Fibroblast of lung (primary cell): ENCODE data around the gene UBR4. TPM values are rescaled to one million over a fixed set of nuclear protein-coding genes. Genes with fewer than 3 reads are reported as not detected.

Experiments used
- DNase-seq, 2 donors: peaks; one replicate each; pipeline versions ENCODE4 v3.0.0 to v3.0.0-alpha.2; 2010; ENCODE audit warnings: low read depth in 2 of 2
- H2AFZ ChIP-seq: 2 replicates; pipeline ENCODE4 v1.5.1; 2012; ENCODE audit warnings: low read length, control low read depth, inconsistent platforms
- H3K27ac ChIP-seq: 2 replicates; pipeline ENCODE4 v1.5.1; 2011; ENCODE audit warnings: low read length, control low read depth; ENCODE audit not compliant: insufficient read depth
- H3K27me3 ChIP-seq: 2 replicates; pipeline ENCODE4 v1.5.1; 2011; ENCODE audit warnings: mild to moderate bottlenecking, low read length; ENCODE audit not compliant: control insufficient read depth, insufficient read depth
- H3K36me3 ChIP-seq: 2 replicates; pipeline ENCODE4 v1.5.1; 2011; ENCODE audit warnings: low read length; ENCODE audit not compliant: control insufficient read depth, insufficient read depth
- H3K4me1 ChIP-seq: 2 replicates; pipeline ENCODE4 v1.5.1; 2011; ENCODE audit warnings: low read length; ENCODE audit not compliant: control insufficient read depth, insufficient read depth; ENCODE audit errors: extremely low read depth
- H3K4me2 ChIP-seq: 2 replicates; pipeline ENCODE4 v1.5.1; 2011; ENCODE audit warnings: low read length, control low read depth; ENCODE audit not compliant: insufficient read depth; ENCODE audit errors: extremely low read depth
- H3K4me3 ChIP-seq, 4 experiments: fragments of 200-600 bp in 1 of 4; sonication (generic) in 1 of 4; replicated peaks in 1 of 4; 2 replicates each; pipeline ENCODE4 v1.5.1; 2011 to 2016; ENCODE audit warnings: low read length in 4 of 4, low read depth in 3 of 4, mild to moderate bottlenecking in 3 of 4, control low read depth in 2 of 4, inconsistent platforms in 1 of 4, mixed read lengths in 1 of 4; ENCODE audit not compliant: insufficient read depth in 1 of 4; ENCODE audit errors: control extremely low read depth in 1 of 4
- H3K79me2 ChIP-seq: 2 replicates; pipeline ENCODE4 v1.5.1; 2012; ENCODE audit warnings: mild to moderate bottlenecking, low read length, inconsistent platforms; ENCODE audit not compliant: control insufficient read depth, insufficient read depth
- H3K9ac ChIP-seq: 2 replicates; pipeline ENCODE4 v1.5.1; 2011; ENCODE audit warnings: mild to moderate bottlenecking, low read length, control low read depth; ENCODE audit not compliant: insufficient read depth
- H3K9me3 ChIP-seq: 2 replicates; pipeline ENCODE4 v1.5.1; 2012; ENCODE audit warnings: low read depth, low read length; ENCODE audit not compliant: control insufficient read depth, insufficient read depth
- H4K20me1 ChIP-seq: 2 replicates; pipeline ENCODE4 v1.5.1; 2011; ENCODE audit warnings: low read length; ENCODE audit not compliant: control insufficient read depth, insufficient read depth; ENCODE audit errors: extremely low read depth
- EZH2 ChIP-seq: IDR thresholded peaks from 2 replicates; pipeline ENCODE4 v1.5.1; 2012; ENCODE audit warnings: low read length, control low read depth, mild to moderate bottlenecking; ENCODE audit errors: missing control alignments
- polyA plus RNA-seq, 2 donors: library from polyadenylated mRNA; depleted of rRNA in 1 of 2; stranded (reverse) in 1 of 2; unstranded in 1 of 2; fragments of >200 nt; gene quantifications; 2 replicates each; pipeline ENCODE4 v1.2.1, GENCODE V29; 2011 to 2012; ENCODE audit warnings: missing spikeins in 1 of 2
- total RNA-seq: library from RNA; depleted of rRNA; stranded (reverse); fragments of >200 nt; gene quantifications from 2 replicates; pipeline ENCODE4 v1.2.1, GENCODE V29; 2014
- TF ChIP-seq, protein P1 (sequence below), 2 donors: IDR thresholded peaks in 1 of 2; conservative IDR thresholded peaks in 1 of 2; 1 replicate in 1 of 2; 2 replicates in 1 of 2; pipeline ENCODE4 v1.5.1; 2011 to 2012; ENCODE audit warnings: low read length in 2 of 2, control low read depth in 1 of 2, inconsistent platforms in 1 of 2, low read depth in 1 of 2, mild to moderate bottlenecking in 1 of 2

The UBR4 gene
- total and polyA plus RNA-seq, 2 donors (not counting 1 experiment from before 2014, with no cell fraction given), result 32.0 to 164 TPM

- no peaks in the 10 kb centered on the region for H3K27me3 ChIP-seq
- H2AFZ ChIP-seq, result no peak overlapping the region
- no peak overlapping the region for H3K9ac ChIP-seq
- H3K4me2 ChIP-seq, result no peak overlapping the region
- no peak for TF ChIP-seq EZH2
- TF ChIP-seq, protein P1, sequence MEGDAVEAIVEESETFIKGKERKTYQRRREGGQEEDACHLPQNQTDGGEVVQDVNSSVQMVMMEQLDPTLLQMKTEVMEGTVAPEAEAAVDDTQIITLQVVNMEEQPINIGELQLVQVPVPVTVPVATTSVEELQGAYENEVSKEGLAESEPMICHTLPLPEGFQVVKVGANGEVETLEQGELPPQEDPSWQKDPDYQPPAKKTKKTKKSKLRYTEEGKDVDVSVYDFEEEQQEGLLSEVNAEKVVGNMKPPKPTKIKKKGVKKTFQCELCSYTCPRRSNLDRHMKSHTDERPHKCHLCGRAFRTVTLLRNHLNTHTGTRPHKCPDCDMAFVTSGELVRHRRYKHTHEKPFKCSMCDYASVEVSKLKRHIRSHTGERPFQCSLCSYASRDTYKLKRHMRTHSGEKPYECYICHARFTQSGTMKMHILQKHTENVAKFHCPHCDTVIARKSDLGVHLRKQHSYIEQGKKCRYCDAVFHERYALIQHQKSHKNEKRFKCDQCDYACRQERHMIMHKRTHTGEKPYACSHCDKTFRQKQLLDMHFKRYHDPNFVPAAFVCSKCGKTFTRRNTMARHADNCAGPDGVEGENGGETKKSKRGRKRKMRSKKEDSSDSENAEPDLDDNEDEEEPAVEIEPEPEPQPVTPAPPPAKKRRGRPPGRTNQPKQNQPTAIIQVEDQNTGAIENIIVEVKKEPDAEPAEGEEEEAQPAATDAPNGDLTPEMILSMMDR (conservative IDR thresholded peaks at IDR 0.05 in 1 of 2, IDR thresholded peaks at IDR 0.05 in 1 of 2; ENCODE audit: low read depth in 1 of 2, low read length in 2 of 2), result no peak
- peaks cover 11% of the 10 kb centered on the region for H3K36me3 ChIP-seq
- DNase-seq, result no peak
- no peaks in the 10 kb centered on the region for H3K9me3 ChIP-seq
- H4K20me1 ChIP-seq, result no peaks in the 10 kb centered on the region
- no peak overlapping the region for H3K27ac ChIP-seq
- H3K4me1 ChIP-seq, result peaks cover 3% of the 10 kb centered on the region
- H3K79me2 ChIP-seq, result no peaks in the 10 kb centered on the region
- no peak overlapping the region for H3K4me3 ChIP-seq
These were observed 19.2 kb upstream of the UBR4 start for GRCh38 chr1:19229229-19229628.

DNA sequence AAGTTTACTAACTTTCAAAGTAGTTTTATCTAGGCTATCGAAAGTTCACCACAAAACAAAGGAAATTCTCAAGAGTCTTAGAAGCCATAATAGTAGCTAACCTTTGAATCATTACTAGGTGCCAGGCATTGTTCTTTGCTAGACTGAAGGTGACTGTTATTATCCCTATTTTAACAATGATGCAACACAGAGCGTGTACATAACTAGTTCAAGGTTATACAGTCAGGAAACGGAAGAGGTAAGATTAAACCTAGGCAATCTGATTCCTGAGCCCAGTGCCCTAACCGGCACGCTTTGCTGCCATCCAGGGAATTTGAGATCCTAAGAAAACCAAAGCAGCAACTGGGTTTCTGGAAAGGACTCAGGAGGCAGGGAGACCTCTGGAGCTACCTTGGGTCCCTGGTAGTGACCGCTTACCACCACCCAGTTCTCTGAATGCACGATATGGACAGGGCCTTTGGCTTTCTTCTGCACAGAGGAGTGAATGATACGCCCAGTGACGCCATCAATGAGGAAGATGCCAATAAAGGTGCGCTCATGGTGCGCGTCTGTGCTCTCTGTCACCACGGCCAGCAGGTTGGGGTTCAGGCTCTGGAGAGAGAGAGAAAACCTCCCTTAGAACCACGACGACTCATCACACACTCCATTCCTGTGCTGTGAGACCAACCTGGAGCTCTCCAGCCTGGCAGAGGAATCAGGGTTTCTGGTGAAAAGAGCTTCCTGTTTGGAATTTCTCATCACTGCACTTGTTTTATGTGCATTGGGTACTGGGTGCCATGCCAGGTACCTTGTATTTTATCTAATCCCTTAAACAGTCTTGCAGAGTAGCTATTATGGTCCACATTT is 13.1 kb upstream of the UBR4 start:
- H3K27me3 ChIP-seq, result no peaks in the 10 kb centered on the region
- H3K9me3 ChIP-seq, result no peaks in the 10 kb centered on the region
- H2AFZ ChIP-seq, result no peak overlapping the region
- no peaks in the 10 kb centered on the region for H4K20me1 ChIP-seq
- DNase-seq, result peak in 1 of 2 donors; percentile 41
- no peak overlapping the region for H3K9ac ChIP-seq
- no peak overlapping the region for H3K4me2 ChIP-seq
- H3K79me2 ChIP-seq, result no peaks in the 10 kb centered on the region
- H3K4me3 ChIP-seq, result no peak overlapping the region
- peaks cover 8% of the 10 kb centered on the region for H3K36me3 ChIP-seq
- TF ChIP-seq, protein P1 (conservative IDR thresholded peaks at IDR 0.05 in 1 of 2, IDR thresholded peaks at IDR 0.05 in 1 of 2; ENCODE audit: low read depth in 1 of 2, low read length in 2 of 2), result no peak
- TF ChIP-seq EZH2, result no peak
- no peak overlapping the region for H3K27ac ChIP-seq
- no peaks in the 10 kb centered on the region for H3K4me1 ChIP-seq

GRCh38 chr1:19222573-19222972 is 12.5 kb upstream of the UBR4 start:
- DNase-seq, result no peak
- no peak overlapping the region for H2AFZ ChIP-seq
- no peaks in the 10 kb centered on the region for H4K20me1 ChIP-seq
- H3K4me2 ChIP-seq, result no peak overlapping the region
- no peak overlapping the region for H3K4me3 ChIP-seq
- no peaks in the 10 kb centered on the region for H3K27me3 ChIP-seq
- no peaks in the 10 kb centered on the region for H3K9me3 ChIP-seq
- peaks cover 8% of the 10 kb centered on the region for H3K36me3 ChIP-seq
- no peak overlapping the region for H3K9ac ChIP-seq
- no peaks in the 10 kb centered on the region for H3K79me2 ChIP-seq
- H3K4me1 ChIP-seq, result no peaks in the 10 kb centered on the region
- H3K27ac ChIP-seq, result no peak overlapping the region
- TF ChIP-seq, protein P1 (conservative IDR thresholded peaks at IDR 0.05 in 1 of 2, IDR thresholded peaks at IDR 0.05 in 1 of 2; ENCODE audit: low read depth in 1 of 2, low read length in 2 of 2), result no peak
- TF ChIP-seq EZH2, result no peak
